Mesothelial cell of epicardium (in vitro differentiated cells): ENCODE data around the gene ANK2. TPM values are rescaled to one million over a fixed set of nuclear protein-coding genes. Genes with fewer than 3 reads are reported as not detected.

Source experiments
- DNase-seq, 2 experiments: peaks; one replicate each; pipeline ENCODE4 v3.0.0; 2021; ENCODE audit warnings: low spot score in 2 of 2; ENCODE audit not compliant: unreplicated experiment in 2 of 2
- H3K27ac Mint-ChIP-seq: 2 replicates; pipeline ENCODE4 v1.8.0; 2021; ENCODE audit warnings: mixed read lengths
- H3K27me3 Mint-ChIP-seq: 2 replicates; pipeline ENCODE4 v1.8.0; 2021; ENCODE audit warnings: low read depth, mixed read lengths
- H3K36me3 Mint-ChIP-seq: 2 replicates; pipeline ENCODE4 v1.8.0; 2021; ENCODE audit warnings: mixed read lengths
- H3K4me1 Mint-ChIP-seq: 2 replicates; pipeline ENCODE4 v1.8.0; 2021; ENCODE audit warnings: mixed read lengths
- H3K4me3 Mint-ChIP-seq: 2 replicates; pipeline ENCODE4 v1.8.0; 2021; ENCODE audit warnings: mild to moderate bottlenecking, moderate library complexity, mixed read lengths
- H3K9me3 Mint-ChIP-seq: 2 replicates; pipeline ENCODE4 v1.8.0; 2021; ENCODE audit warnings: mixed read lengths
- CTCF ChIP-seq: fragments of 200-600 bp; sonication (generic); IDR thresholded peaks from one replicate; pipeline ENCODE4 v1.5.0; 2021; ENCODE audit warnings: antibody characterized with exemption; ENCODE audit not compliant: unreplicated experiment
- total RNA-seq: library from RNA; stranded (reverse); gene quantifications from 3 replicates; pipeline ENCODE4 v1.2.1, GENCODE V29; 2021

ANK2 gene
- total RNA-seq, 1 donor from 2014 or later = 9.2 TPM

GRCh38 chr4:113173126-113173792 lies 123.8 kb downstream of the ANK2 start:
- no peaks in the 10 kb centered on the region for H3K9me3 Mint-ChIP-seq
- TF ChIP-seq CTCF = no peak
- H3K27me3 Mint-ChIP-seq = no peaks in the 10 kb centered on the region
- no peak for DNase-seq
- H3K27ac Mint-ChIP-seq = no peak overlapping the region
- H3K36me3 Mint-ChIP-seq = no peaks in the 10 kb centered on the region
- H3K4me1 Mint-ChIP-seq = peaks cover 29% of the 10 kb centered on the region
- H3K4me3 Mint-ChIP-seq = no peak overlapping the region

GRCh38 chr4:113173793-113174264 lies 124.4 kb downstream of the ANK2 start:
- no peak overlapping the region for H3K4me3 Mint-ChIP-seq
- H3K36me3 Mint-ChIP-seq = no peaks in the 10 kb centered on the region
- H3K27ac Mint-ChIP-seq = no peak overlapping the region
- no peaks in the 10 kb centered on the region for H3K27me3 Mint-ChIP-seq
- peaks cover 24% of the 10 kb centered on the region for H3K4me1 Mint-ChIP-seq
- TF ChIP-seq CTCF = no peak
- no peaks in the 10 kb centered on the region for H3K9me3 Mint-ChIP-seq
- DNase-seq = no peak

- Mint-ChIP-seq H3K27ac (no peak overlapping the region), H3K9me3 (no peaks in the 10 kb centered on the region), H3K4me3 (no peak overlapping the region), H3K36me3 (no peaks in the 10 kb centered on the region), H3K27me3 (no peaks in the 10 kb centered on the region), H3K4me1 (no peaks in the 10 kb centered on the region)
- no peak for TF ChIP-seq CTCF
- no peak for DNase-seq
Measured at GRCh38 chr4:113179091-113179490, 129.6 kb downstream of the ANK2 start.

- no peaks in the 10 kb centered on the region for H3K9me3 Mint-ChIP-seq
Measured at GRCh38 chr4:113179996-113180395, 130.5 kb downstream of the ANK2 start.

GRCh38 chr4:113181289-113182007 lies 132.0 kb downstream of the ANK2 start:
- DNase-seq = no peak
- Mint-ChIP-seq H3K4me1 (peaks cover under 1% of the 10 kb centered on the region), H3K4me3 (no peak overlapping the region), H3K9me3 (no peaks in the 10 kb centered on the region), H3K36me3 (no peaks in the 10 kb centered on the region), H3K27me3 (no peaks in the 10 kb centered on the region), H3K27ac (no peak overlapping the region)
- TF ChIP-seq CTCF = no peak

More at GRCh38 chr4:113179996-113180395, 130.5 kb downstream of the ANK2 start:
- H3K36me3 Mint-ChIP-seq = no peaks in the 10 kb centered on the region
- H3K27ac Mint-ChIP-seq = no peak overlapping the region
- no peaks in the 10 kb centered on the region for H3K4me1 Mint-ChIP-seq
- no peak overlapping the region for H3K4me3 Mint-ChIP-seq
- no peak for DNase-seq
- no peak for TF ChIP-seq CTCF
- H3K27me3 Mint-ChIP-seq = no peaks in the 10 kb centered on the region
